ENCODE data around the gene ATP2C2. TPM values are rescaled to one million over a fixed set of nuclear protein-coding genes. Genes with fewer than 3 reads are reported as not detected.
"Not testable (repeated sequence)": the region's sequence is repeated elsewhere in the genome, so short reads cannot be mapped to it uniquely, and the experiment has no call there.

Gene ATP2C2
- total RNA-seq, 1 experiment from 2014 or later = not detected

DNA sequence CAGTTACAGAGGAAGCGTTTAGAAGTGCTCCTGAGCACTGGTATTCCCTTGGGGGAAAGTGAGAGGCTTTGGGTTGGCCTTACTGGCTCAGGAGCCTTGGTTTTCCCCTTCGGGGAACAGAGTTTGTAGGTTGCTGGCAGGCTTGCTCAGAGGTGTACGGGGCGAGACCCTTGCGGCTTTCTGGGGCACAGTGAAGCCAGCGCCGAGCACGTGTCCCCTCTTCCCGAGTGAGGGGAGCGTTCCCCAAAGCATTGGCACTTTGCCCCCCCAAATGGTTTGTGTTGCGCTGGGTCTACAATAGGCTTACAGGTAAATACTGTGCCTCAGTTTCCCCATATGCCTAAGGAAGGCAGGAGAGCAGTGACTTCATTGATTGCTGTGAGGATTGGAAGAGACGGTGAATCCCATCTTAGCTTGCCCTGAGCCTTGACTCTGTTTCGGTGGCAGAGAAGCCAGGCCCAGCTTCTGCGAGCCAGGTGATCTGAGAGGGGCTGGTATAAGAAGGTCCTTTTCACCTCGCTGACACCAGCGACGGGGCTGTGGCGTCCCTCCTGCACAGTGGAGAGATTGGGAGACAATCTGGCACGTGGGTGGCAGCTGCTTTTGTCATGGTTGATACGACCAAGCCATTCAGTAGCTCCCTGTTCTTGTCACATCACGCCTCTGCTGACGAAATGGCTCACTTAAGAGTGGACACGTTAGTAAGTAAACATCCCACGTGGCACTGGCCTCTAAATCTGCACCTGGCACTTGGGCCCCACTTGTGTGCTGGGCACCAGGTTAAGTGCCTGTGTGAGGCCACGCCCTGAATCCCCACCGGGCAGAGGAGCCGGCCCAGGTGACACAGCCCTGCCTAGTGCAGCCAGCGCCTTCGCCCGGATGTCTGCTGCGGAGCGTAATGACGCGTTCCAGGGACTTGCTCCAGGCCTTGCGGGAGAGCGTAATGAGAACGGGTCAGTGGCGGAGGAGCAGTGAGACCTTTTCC, 81.1 kb downstream of the ATP2C2 start:
- TF ChIP-seq, protein P1, sequence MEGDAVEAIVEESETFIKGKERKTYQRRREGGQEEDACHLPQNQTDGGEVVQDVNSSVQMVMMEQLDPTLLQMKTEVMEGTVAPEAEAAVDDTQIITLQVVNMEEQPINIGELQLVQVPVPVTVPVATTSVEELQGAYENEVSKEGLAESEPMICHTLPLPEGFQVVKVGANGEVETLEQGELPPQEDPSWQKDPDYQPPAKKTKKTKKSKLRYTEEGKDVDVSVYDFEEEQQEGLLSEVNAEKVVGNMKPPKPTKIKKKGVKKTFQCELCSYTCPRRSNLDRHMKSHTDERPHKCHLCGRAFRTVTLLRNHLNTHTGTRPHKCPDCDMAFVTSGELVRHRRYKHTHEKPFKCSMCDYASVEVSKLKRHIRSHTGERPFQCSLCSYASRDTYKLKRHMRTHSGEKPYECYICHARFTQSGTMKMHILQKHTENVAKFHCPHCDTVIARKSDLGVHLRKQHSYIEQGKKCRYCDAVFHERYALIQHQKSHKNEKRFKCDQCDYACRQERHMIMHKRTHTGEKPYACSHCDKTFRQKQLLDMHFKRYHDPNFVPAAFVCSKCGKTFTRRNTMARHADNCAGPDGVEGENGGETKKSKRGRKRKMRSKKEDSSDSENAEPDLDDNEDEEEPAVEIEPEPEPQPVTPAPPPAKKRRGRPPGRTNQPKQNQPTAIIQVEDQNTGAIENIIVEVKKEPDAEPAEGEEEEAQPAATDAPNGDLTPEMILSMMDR (IDR thresholded peaks at IDR 0.05; ENCODE audit: unreplicated experiment) = no peak
- Mint-ChIP-seq H3K9me3 (ENCODE audit: unreplicated experiment) (no peaks in the 10 kb centered on the region), H3K36me3 (ENCODE audit: insufficient read depth, unreplicated experiment) (peaks cover 11% of the 10 kb centered on the region), H3K4me1 (ENCODE audit: insufficient read depth, unreplicated experiment) (no peaks in the 10 kb centered on the region), H3K27ac (ENCODE audit: low read depth, unreplicated experiment) (peak overlapping the region; percentile 63), H3K4me3 (ENCODE audit: unreplicated experiment) (no peak overlapping the region), H3K27me3 (ENCODE audit: insufficient read depth, unreplicated experiment) (no peaks in the 10 kb centered on the region)
- intact Hi-C loops (cut with micrococcal nuclease) = no loop called here
- no TSS peak for BruUV-seq (replicated peaks)
- POLR2A ChIA-PET = interaction anchor here (0.6 kb wide), 1 partner anchor 176 kb away, joined by 4 read pairs; no protein-coding TSS in a partner anchor
- no peak for DNase-seq (ENCODE audit: unreplicated experiment)
- CTCF ChIA-PET = interaction anchor here (0.5 kb wide), 1 partner anchor 265 kb away, joined by 3 read pairs; no protein-coding TSS in a partner anchor

DNA sequence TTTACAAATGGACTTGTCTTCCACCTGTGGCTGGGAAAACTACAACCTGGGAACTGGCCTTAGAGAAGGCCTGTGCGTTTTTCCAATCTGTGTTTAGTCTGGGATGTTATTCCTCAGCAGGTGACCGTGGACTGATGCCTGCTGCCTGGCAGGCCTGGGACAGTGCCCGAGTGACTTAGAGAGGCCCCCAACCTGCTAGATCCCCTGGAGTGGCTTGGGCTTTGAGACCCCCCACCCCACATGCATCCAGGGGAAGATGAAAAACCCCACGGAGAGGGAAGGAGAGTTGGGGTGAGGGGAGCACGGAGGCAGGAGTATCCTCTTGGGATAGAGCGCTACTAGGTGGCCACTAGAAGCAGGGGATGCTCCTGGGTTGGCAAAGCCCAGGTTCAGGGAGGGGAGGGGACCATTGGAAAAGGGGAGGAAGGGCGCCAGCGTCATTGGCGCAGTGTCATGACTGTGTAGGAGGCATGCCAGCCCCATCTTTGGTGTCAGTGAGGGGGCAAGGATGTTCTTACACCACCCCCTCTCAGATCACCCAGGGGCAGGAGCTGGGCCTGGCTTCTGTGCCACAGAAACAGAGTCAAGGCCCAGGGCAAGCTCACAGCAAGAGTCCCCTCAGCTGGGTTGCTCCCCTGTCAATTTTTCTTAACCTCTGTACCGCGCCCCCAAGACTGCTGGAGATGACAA, 82.0 kb downstream of the ATP2C2 start:
- H3K36me3 Mint-ChIP-seq (ENCODE audit: insufficient read depth, unreplicated experiment) = peaks cover 11% of the 10 kb centered on the region
- ChIA-PET CTCF (interaction anchor here (0.5 kb wide), 2 partner anchors 13 to 266 kb away, joined by 3 read pairs; no protein-coding TSS in a partner anchor), POLR2A (no interaction called here)
- BruUV-seq (replicated peaks) = no TSS peak
- no peaks in the 10 kb centered on the region for H3K27me3 Mint-ChIP-seq (ENCODE audit: insufficient read depth, unreplicated experiment)
- intact Hi-C loops (cut with micrococcal nuclease) = no loop called here
- no peak for DNase-seq (ENCODE audit: unreplicated experiment)
- H3K4me3 Mint-ChIP-seq (ENCODE audit: unreplicated experiment) = no peak overlapping the region
- no peaks in the 10 kb centered on the region for H3K4me1 Mint-ChIP-seq (ENCODE audit: insufficient read depth, unreplicated experiment)
- TF ChIP-seq, protein P1 (IDR thresholded peaks at IDR 0.05; ENCODE audit: unreplicated experiment) = no peak
- H3K9me3 Mint-ChIP-seq (ENCODE audit: unreplicated experiment) = no peaks in the 10 kb centered on the region
- H3K27ac Mint-ChIP-seq (ENCODE audit: low read depth, unreplicated experiment) = peak overlapping the region; percentile 63

DNA sequence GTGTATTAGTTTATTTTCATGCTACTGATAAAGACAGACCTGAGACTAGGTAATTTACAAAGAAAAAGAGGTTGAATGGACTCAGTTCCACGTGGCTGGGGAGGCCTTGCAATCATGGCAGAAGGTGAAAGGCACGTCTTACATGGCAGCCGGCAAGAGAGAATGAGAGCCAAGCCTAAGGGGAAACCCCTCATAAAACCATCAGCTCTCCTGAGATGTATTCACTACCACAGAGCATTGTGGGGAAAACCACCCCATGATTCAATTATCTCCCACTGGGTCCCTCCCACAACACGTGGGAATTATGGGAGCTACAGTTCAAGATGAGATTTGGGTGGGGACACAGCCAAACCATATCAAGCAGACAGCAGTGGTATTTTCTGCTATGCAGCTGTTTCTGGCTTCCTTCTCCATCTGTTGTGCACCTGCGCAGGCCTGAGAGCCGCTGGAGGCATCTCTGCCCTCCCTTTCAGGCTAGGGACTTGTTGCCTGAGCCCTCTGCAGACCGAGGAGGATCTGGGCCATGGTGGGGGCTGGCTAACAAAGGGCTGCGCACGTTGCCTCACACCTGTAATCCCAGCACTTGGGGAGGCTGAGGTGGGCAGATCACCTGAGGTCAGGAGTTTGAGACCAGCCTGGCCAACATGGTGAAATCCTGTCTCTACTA, 82.8 kb downstream of the ATP2C2 start:
- DNase-seq (ENCODE audit: unreplicated experiment); H3K4me3 Mint-ChIP-seq (ENCODE audit: unreplicated experiment); H3K9me3 Mint-ChIP-seq (ENCODE audit: unreplicated experiment); intact Hi-C loops (cut with micrococcal nuclease); BruUV-seq (replicated peaks); H3K27me3 Mint-ChIP-seq (ENCODE audit: insufficient read depth, unreplicated experiment); H3K27ac Mint-ChIP-seq (ENCODE audit: low read depth, unreplicated experiment); H3K4me1 Mint-ChIP-seq (ENCODE audit: insufficient read depth, unreplicated experiment): not testable (repeated sequence)
- ChIA-PET POLR2A (interaction anchor here (0.6 to 0.7 kb wide), 2 partner anchors 143 to 173 kb away, joined by 3 read pairs; no protein-coding TSS in a partner anchor), CTCF (interaction anchor here (0.5 kb wide), 1 partner anchor 14 kb away, joined by 3 read pairs; no protein-coding TSS in a partner anchor)
- H3K36me3 Mint-ChIP-seq (ENCODE audit: insufficient read depth, unreplicated experiment) = peaks cover 11% of the 10 kb centered on the region

DNA sequence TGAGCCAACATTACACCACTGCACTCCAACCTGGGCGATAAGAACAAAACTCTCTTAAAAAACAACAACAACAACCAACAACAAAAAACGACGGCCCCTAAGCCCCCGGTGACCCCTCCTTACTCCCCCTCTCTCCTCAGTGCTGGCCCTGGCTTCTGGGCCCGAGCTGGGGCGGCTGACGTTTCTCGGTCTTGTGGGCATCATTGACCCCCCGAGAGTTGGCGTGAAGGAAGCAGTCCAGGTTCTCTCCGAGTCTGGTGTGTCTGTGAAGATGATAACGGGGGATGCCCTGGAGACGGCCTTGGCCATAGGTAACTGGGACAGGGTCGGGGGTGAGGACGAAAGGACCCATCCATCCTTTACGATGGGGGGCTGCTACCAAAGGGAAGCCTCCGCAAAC, 83.4 kb downstream of the ATP2C2 start:
- intact Hi-C loops (cut with micrococcal nuclease) = no loop called here
- POLR2A ChIA-PET = interaction anchor here (0.6 kb wide), 1 partner anchor 174 kb away, joined by 3 read pairs; no protein-coding TSS in a partner anchor
- no peak for DNase-seq (ENCODE audit: unreplicated experiment)
- no TSS peak for BruUV-seq (replicated peaks)
- H3K4me1 Mint-ChIP-seq (ENCODE audit: insufficient read depth, unreplicated experiment) = no peaks in the 10 kb centered on the region
- H3K36me3 Mint-ChIP-seq (ENCODE audit: insufficient read depth, unreplicated experiment) = peaks cover 11% of the 10 kb centered on the region
- no peaks in the 10 kb centered on the region for H3K9me3 Mint-ChIP-seq (ENCODE audit: unreplicated experiment)
- H3K4me3 Mint-ChIP-seq (ENCODE audit: unreplicated experiment) = no peak overlapping the region
- CTCF ChIA-PET = no interaction called here
- TF ChIP-seq, protein P1 (IDR thresholded peaks at IDR 0.05; ENCODE audit: unreplicated experiment) = no peak
- H3K27me3 Mint-ChIP-seq (ENCODE audit: insufficient read depth, unreplicated experiment) = no peaks in the 10 kb centered on the region
- H3K27ac Mint-ChIP-seq (ENCODE audit: low read depth, unreplicated experiment) = no peak overlapping the region

All from MCF 10A (cell line).